Suprapubic skin (tissue), 3 donors: ENCODE results near the gene USP53.

Experiments
- CTCF ChIP-seq, 2 donors: fragments of 200-600 bp in 1 of 2; fragments of 450-650 bp in 1 of 2; sonication (generic) in 1 of 2; IDR thresholded peaks; one replicate each; pipeline ENCODE4 v1.5.1; 2016 to 2019; ENCODE audit warnings: antibody characterized with exemption in 2 of 2, mild to moderate bottlenecking in 1 of 2, moderate library complexity in 1 of 2
- EP300 ChIP-seq: sonication (generic); formaldehyde crosslinking; IDR thresholded peaks from one replicate; pipeline ENCODE4 v1.6.1; 2017; ENCODE audit warnings: antibody characterized with exemption

GRCh38 chr4:119204916-119205315, 7.6 kb upstream of the USP53 start:
- TF ChIP-seq CTCF (IDR thresholded peaks at IDR 0.05) (no peak), EP300 (no peak)
